Pons (tissue), 1 donor: ENCODE measurements around the gene CSTPP1.
"Not testable (repeated sequence)": the region's sequence is repeated elsewhere in the genome, so short reads cannot be mapped to it uniquely, and the experiment has no call there.

Experiments
- DNase-seq: peaks from one replicate; pipeline ENCODE4 v3.0.0-alpha.2; 2016; ENCODE audit warnings: low spot score

CSTPP1 gene

GRCh38 chr11:47099918-47100315 lies 163.4 kb downstream of the CSTPP1 start:
- no peak for DNase-seq

GRCh38 chr11:47101406-47101805 lies 164.8 kb downstream of the CSTPP1 start:
- DNase-seq = no peak

GRCh38 chr11:47104261-47104950 lies 167.8 kb downstream of the CSTPP1 start:
- peak; percentile 59 for DNase-seq

GRCh38 chr11:47105541-47105940 lies 169.0 kb downstream of the CSTPP1 start:
- DNase-seq = no peak

GRCh38 chr11:47105974-47106373 lies 169.4 kb downstream of the CSTPP1 start:
- no peak for DNase-seq

GRCh38 chr11:47106798-47107411 lies 170.3 kb downstream of the CSTPP1 start:
- peak; percentile 96 for DNase-seq

- DNase-seq = no peak
Measured at GRCh38 chr11:47107744-47108143, 171.2 kb downstream of the CSTPP1 start.

- DNase-seq = no peak
Measured at GRCh38 chr11:47108214-47108613, 171.7 kb downstream of the CSTPP1 start.

- peak; percentile 87 for DNase-seq
Measured at GRCh38 chr11:47109051-47109726, 172.6 kb downstream of the CSTPP1 start.

- DNase-seq = no peak
Measured at GRCh38 chr11:47109727-47110246, 173.2 kb downstream of the CSTPP1 start.

- no peak for DNase-seq
Measured at GRCh38 chr11:47111318-47111804, 174.8 kb downstream of the CSTPP1 start.

- DNase-seq = not testable (repeated sequence)
Measured at GRCh38 chr11:47112941-47113340, 176.4 kb downstream of the CSTPP1 start.

- DNase-seq = not testable (repeated sequence)
Measured at GRCh38 chr11:47118958-47119688, 182.6 kb downstream of the CSTPP1 start.

GRCh38 chr11:47121056-47121455 lies 184.5 kb downstream of the CSTPP1 start:
- no peak for DNase-seq

- no peak for DNase-seq
Measured at GRCh38 chr11:47121731-47122130, 185.2 kb downstream of the CSTPP1 start.

GRCh38 chr11:47123094-47123493 lies 186.5 kb downstream of the CSTPP1 start:
- no peak for DNase-seq

- DNase-seq = no peak
Measured at GRCh38 chr11:47124675-47125074, 188.1 kb downstream of the CSTPP1 start.

GRCh38 chr11:47125083-47125482 lies 188.5 kb downstream of the CSTPP1 start:
- DNase-seq = no peak

- DNase-seq = no peak
Measured at GRCh38 chr11:47127213-47127612, 190.7 kb downstream of the CSTPP1 start.

- DNase-seq = no peak
Measured at GRCh38 chr11:47130543-47130942, 194.0 kb downstream of the CSTPP1 start.

- no peak for DNase-seq
Measured at GRCh38 chr11:47131136-47131535, 194.6 kb downstream of the CSTPP1 start.

- DNase-seq = no peak
Measured at GRCh38 chr11:47132490-47132889, 195.9 kb downstream of the CSTPP1 start.
